ENCODE data around the gene CD6.

GRCh38 chr11:60954421-60954820 is 17.1 kb upstream of the CD6 start:
- TF ChIP-seq CTCF (IDR thresholded peaks at IDR 0.05 in 4 of 5, conservative IDR thresholded peaks at IDR 0.05 in 1 of 5) (no peak), POLR2A (IDR thresholded peaks at IDR 0.05) (no peak)
